Endothelial cell of umbilical vein (primary cell): ENCODE results near the gene PRKAR1B. TPM values are rescaled to one million over a fixed set of nuclear protein-coding genes. Genes with fewer than 3 reads are reported as not detected.

Experiments
- BruUV-seq: library from RNA; stranded (reverse); fragments of 400-500 nt; replicated peaks from 2 replicates; lab custom pipeline; 2021; lab: Mats Ljungman, UMichigan
- CTCF ChIA-PET: fragments of 300-600, 350-600 bp; sonication (Branson Sonifier 250); formaldehyde crosslinking; loops from one replicate; lab custom pipeline; 2021; ENCODE audit warnings: antibody characterized with exemption, inconsistent platforms; lab: Charles Lee
- POLR2A ChIA-PET: fragments of 300-600, 350-600 bp; sonication (Branson Sonifier 250); formaldehyde crosslinking; loops from one replicate; lab custom pipeline; 2021; ENCODE audit warnings: antibody characterized with exemption, inconsistent platforms; lab: Charles Lee
- DNase-seq: peaks from one replicate; pipeline ENCODE4 v3.0.0-alpha.2; 2011; ENCODE audit warnings: low read depth, low spot score
- FAIRE-seq: peaks from 2 replicates; lab custom pipeline; 2011; peaks lifted over from hg19 to GRCh38; lab: Jason Lieb, UNC
- H2AFZ ChIP-seq: 2 replicates; pipeline ENCODE4 v1.6.0; 2012; ENCODE audit warnings: low read depth, low read length, control low read depth, inconsistent platforms
- H3K27ac ChIP-seq: 2 replicates; pipeline ENCODE4 v1.5.1; 2011; ENCODE audit warnings: low read depth, mild to moderate bottlenecking, control low read depth, low read length, moderate library complexity; ENCODE audit not compliant: insufficient read depth
- H3K27me3 ChIP-seq, 2 experiments: 2 replicates each; pipeline versions ENCODE4 v1.6.0 to v1.6.1; 2011; ENCODE audit warnings: low read length in 2 of 2, mixed read lengths in 1 of 2; ENCODE audit not compliant: control insufficient read depth in 2 of 2, insufficient read depth in 2 of 2
- H3K36me3 ChIP-seq, 2 experiments: 2 replicates in 1 of 2; 3 replicates in 1 of 2; pipeline ENCODE4 v1.5.1; 2011; ENCODE audit warnings: low read length in 2 of 2, mild to moderate bottlenecking in 1 of 2, moderate library complexity in 1 of 2; ENCODE audit not compliant: control insufficient read depth in 2 of 2, insufficient read depth in 2 of 2; ENCODE audit errors: extremely low read depth in 1 of 2
- H3K4me1 ChIP-seq: 3 replicates; pipeline ENCODE4 v1.5.1; 2011; ENCODE audit warnings: mild to moderate bottlenecking, low read length; ENCODE audit not compliant: control insufficient read depth, insufficient read depth; ENCODE audit errors: extremely low read depth
- H3K4me2 ChIP-seq: 2 replicates; pipeline ENCODE4 v1.6.1; 2011; ENCODE audit warnings: low read length, control low read depth, mixed read lengths; ENCODE audit not compliant: insufficient read depth
- H3K4me3 ChIP-seq, 3 experiments: fragments of 200-600 bp in 1 of 3; sonication (generic), shearing (Covaris generic) in 1 of 3; replicated peaks in 1 of 3; 2 replicates each; pipeline ENCODE4 v1.5.1; 2011 to 2016; ENCODE audit warnings: control low read depth in 3 of 3, low read length in 3 of 3, mild to moderate bottlenecking in 2 of 3, inconsistent platforms in 1 of 3, low read depth in 1 of 3, moderate library complexity in 1 of 3; ENCODE audit not compliant: insufficient read depth in 1 of 3
- H3K79me2 ChIP-seq: 2 replicates; pipeline ENCODE4 v1.6.0; 2012; ENCODE audit warnings: low read length, inconsistent platforms; ENCODE audit not compliant: control insufficient read depth, insufficient read depth
- H3K9ac ChIP-seq: replicated peaks from 2 replicates; pipeline ENCODE3; 2011; ENCODE audit warnings: low read length, control low read depth; ENCODE audit not compliant: insufficient read depth; ENCODE audit errors: extremely low read depth
- H3K9me1 ChIP-seq: replicated peaks from 3 replicates; pipeline ENCODE4 v1.6.0; 2011; ENCODE audit warnings: mild to moderate bottlenecking, low read length; ENCODE audit not compliant: control insufficient read depth, insufficient read depth; ENCODE audit errors: extremely low read depth
- H3K9me3 ChIP-seq: replicated peaks from 2 replicates; pipeline ENCODE4 v1.5.1; 2012; ENCODE audit warnings: low read length, inconsistent platforms; ENCODE audit not compliant: control insufficient read depth, insufficient read depth
- H4K20me1 ChIP-seq: replicated peaks from 2 replicates; pipeline ENCODE3; 2011; ENCODE audit warnings: mild to moderate bottlenecking, low read length; ENCODE audit not compliant: control insufficient read depth, insufficient read depth; ENCODE audit errors: extremely low read depth
- CTCF ChIP-seq, 2 donors: IDR thresholded peaks; 1 replicate in 1 of 2; 2 replicates in 1 of 2; pipeline ENCODE4 v1.5.1; 2011; ENCODE audit warnings: low read length in 2 of 2, mild to moderate bottlenecking in 2 of 2, moderate library complexity in 2 of 2, control low read depth in 1 of 2, inconsistent platforms in 1 of 2, low read depth in 1 of 2; ENCODE audit not compliant: insufficient read depth in 1 of 2; ENCODE audit errors: extremely low read depth in 1 of 2
- EZH2 ChIP-seq: IDR thresholded peaks from 2 replicates; pipeline ENCODE4 v1.6.1; 2012; ENCODE audit warnings: borderline replicate concordance, low read depth, mild to moderate bottlenecking, moderate library complexity, low read length, inconsistent platforms; ENCODE audit not compliant: severe bottlenecking
- FOS ChIP-seq: IDR thresholded peaks from 2 replicates; pipeline ENCODE4 v1.6.1; 2011; ENCODE audit warnings: mild to moderate bottlenecking, low read length, moderate library complexity, borderline replicate concordance; ENCODE audit not compliant: insufficient read depth
- GATA2 ChIP-seq: IDR thresholded peaks from 2 replicates; pipeline ENCODE4 v1.7.0; 2011; ENCODE audit warnings: low read depth, mild to moderate bottlenecking, moderate library complexity, mixed read lengths, low read length; ENCODE audit not compliant: insufficient read length, insufficient read depth
- JUN ChIP-seq: IDR thresholded peaks from 2 replicates; pipeline ENCODE4 v1.6.1; 2011; ENCODE audit warnings: borderline replicate concordance, low read depth; ENCODE audit not compliant: insufficient read length, insufficient read depth
- MYC ChIP-seq: IDR thresholded peaks from one replicate; pipeline ENCODE4 v1.6.1; 2011; ENCODE audit warnings: mild to moderate bottlenecking, low read depth, low read length
- POLR2A ChIP-seq: IDR thresholded peaks from 2 replicates; pipeline ENCODE4 v1.6.1; 2012; ENCODE audit warnings: low read depth, mild to moderate bottlenecking, control low read depth, low read length
- POLR2AphosphoS5 ChIP-seq: IDR thresholded peaks from 2 replicates; pipeline ENCODE4 v1.6.1; 2012; ENCODE audit warnings: low read depth, mild to moderate bottlenecking, control low read depth, low read length, moderate library complexity; ENCODE audit not compliant: insufficient read depth
- dilution Hi-C: fragments of 300-500 bp; cut with MboI; formaldehyde crosslinking; loops from one replicate; pipeline ENCODE4 v1.15.0; 2019; ENCODE audit warnings: low sequenced_read_pairs; ENCODE audit not compliant: extremely low pct_ligation_motif_present
- intact Hi-C: fragments of 100-400 bp; cut with micrococcal nuclease; formaldehyde crosslinking; loops from one replicate; pipeline ENCODE4 v1.10.0; 2022
- polyA plus RNA-seq, 4 experiments: library from polyadenylated mRNA; depleted of rRNA in 3 of 4; stranded (reverse) in 3 of 4; unstranded in 1 of 4; fragments of >200 nt; gene quantifications; 2 replicates each; pipeline versions ENCODE4 v1.2.1 to v1.2.3, GENCODE V29; 2011 to 2012; ENCODE audit warnings: missing spikeins in 1 of 4
- total RNA-seq: library from RNA; stranded (reverse); gene quantifications from 2 replicates; pipeline ENCODE4 v1.2.3, GENCODE V29; 2021

Gene PRKAR1B
- total and polyA plus RNA-seq, 2 donors (not counting 3 experiments of a cell fraction or from before 2014, with no cell fraction given): 15.4 to 29.2 TPM

- POLR2A ChIA-PET: no interaction called here
- intact Hi-C loops: no loop called here
- dilution Hi-C loops: no loop called here
Measured at GRCh38 chr7:574661-575395, 152.3 kb downstream of the PRKAR1B start.

More at GRCh38 chr7:574661-575395, 152.3 kb downstream of the PRKAR1B start:
- H3K4me1 ChIP-seq: no peaks in the 10 kb centered on the region
- no peaks in the 10 kb centered on the region for H4K20me1 ChIP-seq
- no TSS peak for BruUV-seq
- H3K27me3 ChIP-seq: no peaks in the 10 kb centered on the region
- H3K9ac ChIP-seq: no peak overlapping the region
- H3K9me1 ChIP-seq: no peaks in the 10 kb centered on the region
- DNase-seq (no peak), FAIRE-seq (no peak)
- TF ChIP-seq EZH2 (no peak), JUN (no peak), POLR2AphosphoS5 (no peak), FOS (no peak), POLR2A (no peak), CTCF (IDR thresholded peaks at IDR 0.05; ENCODE audit: extremely low read depth in 1 of 2, insufficient read depth in 1 of 2, low read depth in 1 of 2, low read length in 2 of 2) (no peak), MYC (no peak), GATA2 (no peak)
- H3K4me3 ChIP-seq: no peak overlapping the region
- CTCF ChIA-PET: no interaction called here
- no peak overlapping the region for H2AFZ ChIP-seq
- H3K27ac ChIP-seq: no peak overlapping the region
- no peak overlapping the region for H3K4me2 ChIP-seq
- no peaks in the 10 kb centered on the region for H3K9me3 ChIP-seq
- no peaks in the 10 kb centered on the region for H3K79me2 ChIP-seq
- H3K36me3 ChIP-seq: no peaks in the 10 kb centered on the region
